GM23338 (cell line): ENCODE measurements around the gene CFAP410. TPM values are rescaled to one million over a fixed set of nuclear protein-coding genes. Genes with fewer than 3 reads are reported as not detected.

ENCODE experiments used
- ATAC-seq: fragments of 200-7000 bp; cut with Tn5 transposase; 3 replicates; pipeline ENCODE4 v1.9.1; 2020
- DNase-seq: peaks from one replicate; pipeline ENCODE4 v3.0.0-alpha.2; 2015; ENCODE audit warnings: low spot score
- H2AFZ ChIP-seq: fragments of 200-600 bp; sonication (generic); 2 replicates; pipeline ENCODE4 v1.8.0; 2016; ENCODE audit warnings: antibody characterized with exemption, mild to moderate bottlenecking, moderate library complexity
- H3F3A ChIP-seq: fragments of 200-600 bp; sonication (generic); replicated peaks from 2 replicates; pipeline ENCODE4 v1.8.0; 2017; ENCODE audit warnings: antibody characterized with exemption, mixed run types, low read depth
- H3K27ac ChIP-seq: fragments of 200-600 bp; sonication (generic); 2 replicates; pipeline ENCODE4 v1.6.1; 2016; ENCODE audit warnings: low read depth
- H3K27me3 ChIP-seq: fragments of 200-600 bp; sonication (generic); 2 replicates; pipeline ENCODE4 v1.8.0; 2016; ENCODE audit warnings: mild to moderate bottlenecking, mixed run types, moderate library complexity; ENCODE audit not compliant: insufficient read depth
- H3K36me3 ChIP-seq: fragments of 200-600 bp; sonication (generic); 2 replicates; pipeline ENCODE4 v1.8.0; 2016; ENCODE audit warnings: mild to moderate bottlenecking; ENCODE audit not compliant: insufficient read depth
- H3K4me1 ChIP-seq: fragments of 200-600 bp; sonication (generic); 2 replicates; pipeline ENCODE4 v1.8.0; 2016; ENCODE audit warnings: mild to moderate bottlenecking, moderate library complexity; ENCODE audit not compliant: insufficient read depth
- H3K4me2 ChIP-seq: fragments of 200-600 bp; sonication (generic); 2 replicates; pipeline ENCODE4 v1.7.1; 2017; ENCODE audit warnings: mixed run types
- H3K4me3 ChIP-seq: fragments of 200-600 bp; sonication (generic); 2 replicates; pipeline ENCODE4 v1.6.1; 2016; ENCODE audit warnings: mixed run types
- H3K79me2 ChIP-seq: fragments of 200-600 bp; sonication (generic); replicated peaks from 2 replicates; pipeline ENCODE4 v1.8.0; 2017; ENCODE audit warnings: mild to moderate bottlenecking; ENCODE audit not compliant: insufficient read depth
- H3K9me2 ChIP-seq: fragments of 200-600 bp; sonication (generic); 2 replicates; pipeline ENCODE4 v1.8.0; 2017; ENCODE audit not compliant: insufficient read depth
- H4K20me1 ChIP-seq: fragments of 200-600 bp; sonication (generic); replicated peaks from 2 replicates; pipeline ENCODE4 v1.8.0; 2017; ENCODE audit warnings: mild to moderate bottlenecking; ENCODE audit not compliant: insufficient read depth
- H3K27ac Mint-ChIP-seq: 2 replicates; pipeline ENCODE4 v1.8.0; 2020; ENCODE audit warnings: inconsistent platforms, mild to moderate bottlenecking, moderate library complexity, mixed read lengths
- H3K27me3 Mint-ChIP-seq: 3 replicates; pipeline ENCODE4 v1.8.0; 2022; ENCODE audit warnings: low read depth, mild to moderate bottlenecking, moderate library complexity, mixed read lengths, inconsistent platforms; ENCODE audit not compliant: insufficient read depth, poor library complexity
- H3K36me3 Mint-ChIP-seq: 3 replicates; pipeline ENCODE4 v1.8.0; 2021; ENCODE audit warnings: low read depth, mild to moderate bottlenecking, inconsistent platforms, moderate library complexity, mixed read lengths
- H3K4me1 Mint-ChIP-seq: 3 replicates; pipeline ENCODE4 v1.8.0; 2020; ENCODE audit warnings: mild to moderate bottlenecking, inconsistent platforms, mixed read lengths
- H3K4me3 Mint-ChIP-seq: 3 replicates; pipeline ENCODE4 v1.8.0; 2021; ENCODE audit warnings: moderate library complexity, mild to moderate bottlenecking, inconsistent platforms, mixed read lengths
- H3K9me3 Mint-ChIP-seq: 3 replicates; pipeline ENCODE4 v1.8.0; 2020; ENCODE audit warnings: moderate library complexity, mild to moderate bottlenecking, inconsistent platforms, mixed read lengths
- CREB1 ChIP-seq: fragments of 250-450 bp; sonication (Bioruptor Pico); IDR thresholded peaks from 2 replicates; pipeline ENCODE4 v1.5.0; 2020; ENCODE audit warnings: low read depth, mild to moderate bottlenecking, moderate library complexity
- CTCF ChIP-seq, 2 experiments: fragments of 200-600 bp in 1 of 2; sonication (generic) in 1 of 2; conservative IDR thresholded peaks; 2 replicates each; pipeline versions ENCODE4 v1.5.1 to v1.6.1; 2016 to 2017; ENCODE audit warnings: antibody characterized with exemption in 2 of 2, low read depth in 2 of 2, mild to moderate bottlenecking in 2 of 2, moderate library complexity in 1 of 2
- ETS1 ChIP-seq: IDR thresholded peaks from 2 replicates; pipeline ENCODE4 v1.6.1; 2016; ENCODE audit warnings: antibody characterized with exemption
- EZH2 ChIP-seq: fragments of 200-600 bp; sonication (generic); IDR thresholded peaks from one replicate; pipeline ENCODE4 v1.8.0; 2017; ENCODE audit warnings: antibody characterized with exemption, mild to moderate bottlenecking, low read depth; ENCODE audit not compliant: unreplicated experiment
- EZH2phosphoT487 ChIP-seq: fragments of 200-600 bp; sonication (generic); IDR thresholded peaks from one replicate; pipeline ENCODE4 v1.8.1; 2018; ENCODE audit warnings: antibody characterized with exemption; ENCODE audit not compliant: unreplicated experiment
- JUNB ChIP-seq: IDR thresholded peaks from one replicate; pipeline ENCODE4 v1.6.1; 2016; ENCODE audit warnings: antibody characterized with exemption; ENCODE audit not compliant: unreplicated experiment
- NANOG ChIP-seq: IDR thresholded peaks from 2 replicates; pipeline ENCODE4 v1.6.1; 2016; ENCODE audit warnings: antibody characterized with exemption, borderline replicate concordance
- POLR2AphosphoS5 ChIP-seq: IDR thresholded peaks from 2 replicates; pipeline ENCODE4 v1.6.1; 2016; ENCODE audit warnings: antibody characterized with exemption, low read depth
- REST ChIP-seq: IDR thresholded peaks from one replicate; pipeline ENCODE4 v1.6.1; 2018; ENCODE audit warnings: antibody characterized with exemption; ENCODE audit not compliant: unreplicated experiment
- STAT1 ChIP-seq: IDR thresholded peaks from one replicate; pipeline ENCODE4 v1.6.1; 2016; ENCODE audit warnings: antibody characterized with exemption; ENCODE audit not compliant: unreplicated experiment
- ZNF114 ChIP-seq: fragments of 250-450 bp; sonication (Bioruptor Pico); IDR thresholded peaks from 2 replicates; pipeline ENCODE4 v1.5.0; 2020; ENCODE audit warnings: mild to moderate bottlenecking, moderate library complexity
- ZNF331 ChIP-seq: fragments of 250-450 bp; sonication (Bioruptor Pico); IDR thresholded peaks from 2 replicates; pipeline ENCODE4 v1.5.0; 2020; ENCODE audit warnings: low read depth, mild to moderate bottlenecking, moderate library complexity
- ZNF462 ChIP-seq: fragments of 250-450 bp; sonication (Bioruptor Pico); IDR thresholded peaks from 2 replicates; pipeline ENCODE4 v1.5.0; 2020; ENCODE audit warnings: mild to moderate bottlenecking, moderate library complexity
- polyA plus RNA-seq: library from polyadenylated mRNA; unstranded; fragments of >200 nt; fragmentation: Nextera tagmentation; extraction: Ambion mirVana; gene quantifications from 2 replicates; pipeline ENCODE4 v1.2.1, GENCODE V29; 2016
- total RNA-seq: library from RNA; depleted of rRNA; stranded (reverse); fragments of >200 nt; shearing (Covaris generic); gene quantifications from 2 replicates; pipeline ENCODE4 v1.2.3, GENCODE V29; 2014

CFAP410 gene
- total and polyA plus RNA-seq, 2 experiments from 2014 or later, result 11.0 to 24.0 TPM

GRCh38 chr21:44374601-44375280, 35.6 kb upstream of the CFAP410 start:
- H3K36me3 ChIP-seq, result no peaks in the 10 kb centered on the region
- no peaks in the 10 kb centered on the region for H3K4me1 ChIP-seq
- Mint-ChIP-seq H3K27ac (no peak overlapping the region), H3K9me3 (peaks cover 34% of the 10 kb centered on the region), H3K36me3 (peaks cover 4% of the 10 kb centered on the region; the same call in 1 of the 3 replicates), H3K27me3 (peaks cover 8% of the 10 kb centered on the region), H3K4me3 (no peak overlapping the region), H3K4me1 (peaks cover 7% of the 10 kb centered on the region; the same call in 2 of the 3 replicates)
- H3K27me3 ChIP-seq, result 0 out of 2 replicates have a peak, but pooled peaks cover 3% of the 10 kb centered on the region
- H3K27ac ChIP-seq, result no peak overlapping the region
- no peak overlapping the region for H2AFZ ChIP-seq
- no peak for ATAC-seq
- no peaks in the 10 kb centered on the region for H3K79me2 ChIP-seq
- DNase-seq, result no peak
- no peaks in the 10 kb centered on the region for H4K20me1 ChIP-seq
- no peak for TF ChIP-seq CTCF (conservative IDR thresholded peaks at IDR 0.05; ENCODE audit: low read depth in 2 of 2)
- TF ChIP-seq JUNB, result no peak
- no peak for TF ChIP-seq NANOG
- TF ChIP-seq ETS1, result no peak
- TF ChIP-seq EZH2phosphoT487, result no peak
- no peak for TF ChIP-seq ZNF331 (CRISPR knock-in tag)
- no peak for TF ChIP-seq STAT1
- no peak for TF ChIP-seq EZH2
- TF ChIP-seq ZNF114 (CRISPR knock-in tag), result no peak
- no peak for TF ChIP-seq ZNF462 (CRISPR knock-in tag)
- TF ChIP-seq POLR2AphosphoS5, result no peak
- no peak for TF ChIP-seq REST
- TF ChIP-seq CREB1, result no peak
- no peaks in the 10 kb centered on the region for H3F3A ChIP-seq
- no peak overlapping the region for H3K4me3 ChIP-seq
- no peaks in the 10 kb centered on the region for H3K9me2 ChIP-seq
- no peak overlapping the region for H3K4me2 ChIP-seq
